Activated naive CD8-positive, alpha-beta T cell treated with anti-CD3 and anti-CD28 coated beads for 36 hours (primary cell): Measurements from ENCODE around the gene OR8J3. TPM values are rescaled to one million over a fixed set of nuclear protein-coding genes. Genes with fewer than 3 reads are reported as not detected.

ENCODE experiments used
- total RNA-seq, 2 experiments: library from RNA; stranded (reverse); gene quantifications; one replicate each; pipeline ENCODE4 v1.2.3, GENCODE V29; 2021

OR8J3 gene
- total RNA-seq, 2 experiments from 2014 or later = not detected

Other genes with a start within 250 kb of the OR8J3 start
- not detected for gene OR5W2, start 225.6 kb downstream of the OR8J3 start, total RNA-seq
- not detected for gene OR5I1, start 203.8 kb downstream of the OR8J3 start, total RNA-seq
- gene OR10AG1, start 170.3 kb downstream of the OR8J3 start, total RNA-seq = not detected
- gene OR5F1, start 145.6 kb downstream of the OR8J3 start, total RNA-seq = not detected
- gene OR5AS1, start 112.5 kb downstream of the OR8J3 start, total RNA-seq = not detected
- not detected for gene OR8I2, start 46.9 kb downstream of the OR8J3 start, total RNA-seq
- gene OR8H2, start 36.5 kb downstream of the OR8J3 start, total RNA-seq = not detected
- not detected for gene OR8H3, start 17.8 kb downstream of the OR8J3 start, total RNA-seq
- gene OR8K5, start 20.1 kb upstream of the OR8J3 start, total RNA-seq = not detected
- gene OR5J2, start 36.4 kb upstream of the OR8J3 start, total RNA-seq = not detected
- not detected for gene OR5T2, start 94.1 kb upstream of the OR8J3 start, total RNA-seq
- gene OR5T3, start 112.1 kb upstream of the OR8J3 start, total RNA-seq = not detected
- gene OR5T1, start 134.0 kb upstream of the OR8J3 start, total RNA-seq = not detected
- not detected for gene OR8H1, start 152.1 kb upstream of the OR8J3 start, total RNA-seq
- not detected for gene OR8K3, start 174.9 kb upstream of the OR8J3 start, total RNA-seq
- not detected for gene OR8K1, start 205.8 kb upstream of the OR8J3 start, total RNA-seq
- gene OR8J1, start 214.1 kb upstream of the OR8J3 start, total RNA-seq = not detected
- gene OR8U1, start 235.4 kb upstream of the OR8J3 start, total RNA-seq = not detected